CD14-positive monocyte (primary cell): ENCODE results near the gene JARID2. TPM values are rescaled to one million over a fixed set of nuclear protein-coding genes. Genes with fewer than 3 reads are reported as not detected.

Experiments
- DNase-seq, 3 donors: peaks; one replicate each; pipeline ENCODE4 v3.0.0-alpha.2; 2011 to 2022
- H2AFZ ChIP-seq: 2 replicates; pipeline ENCODE4 v1.6.0; 2012; ENCODE audit warnings: mild to moderate bottlenecking, low read depth, low read length, inconsistent platforms; ENCODE audit not compliant: insufficient read depth, poor library complexity, severe bottlenecking
- H3K27ac ChIP-seq, 2 donors: 1 replicate in 1 of 2; 2 replicates in 1 of 2; pipeline ENCODE4 v1.5.1; 2012 to 2013; ENCODE audit warnings: low read length in 2 of 2, control low read depth in 1 of 2, inconsistent platforms in 1 of 2, low read depth in 1 of 2, mild to moderate bottlenecking in 1 of 2
- H3K27me3 ChIP-seq, 2 donors: one replicate each; pipeline versions ENCODE4 v1.6.0 to v1.6.1; 2011 to 2013; ENCODE audit warnings: low read length in 2 of 2; ENCODE audit not compliant: control insufficient read depth in 2 of 2, insufficient read depth in 2 of 2
- H3K36me3 ChIP-seq, 2 donors: replicated peaks in 1 of 2; 1 replicate in 1 of 2; 2 replicates in 1 of 2; pipeline versions ENCODE4 v1.5.1 to v1.6.1; 2012 to 2013; ENCODE audit warnings: low read length in 2 of 2, control low read depth in 1 of 2, inconsistent platforms in 1 of 2, mild to moderate bottlenecking in 1 of 2; ENCODE audit not compliant: insufficient read depth in 2 of 2, control insufficient read depth in 1 of 2
- H3K4me1 ChIP-seq, 2 donors: 1 replicate in 1 of 2; 2 replicates in 1 of 2; pipeline versions ENCODE4 v1.5.1 to v1.6.1; 2012 to 2013; ENCODE audit warnings: low read length in 2 of 2, control low read depth in 1 of 2, inconsistent platforms in 1 of 2, mild to moderate bottlenecking in 1 of 2, moderate library complexity in 1 of 2; ENCODE audit not compliant: insufficient read depth in 2 of 2, control insufficient read depth in 1 of 2
- H3K4me2 ChIP-seq: replicated peaks from 2 replicates; pipeline ENCODE3; 2012; ENCODE audit warnings: low read length, moderate library complexity, mild to moderate bottlenecking; ENCODE audit not compliant: poor library complexity, severe bottlenecking; ENCODE audit errors: extremely low read depth
- H3K4me3 ChIP-seq, 3 experiments: fragments of 200-600 bp in 1 of 3; sonication (generic) in 1 of 3; replicated peaks in 1 of 3; 1 replicate in 2 of 3; 2 replicates in 1 of 3; pipeline ENCODE4 v1.5.1; 2011 to 2013; ENCODE audit warnings: low read length in 3 of 3, mild to moderate bottlenecking in 3 of 3, control low read depth in 2 of 3, low read depth in 2 of 3, inconsistent platforms in 1 of 3, moderate library complexity in 1 of 3
- H3K79me2 ChIP-seq: 2 replicates; pipeline ENCODE4 v1.6.0; 2012; ENCODE audit warnings: mild to moderate bottlenecking, control low read depth, inconsistent platforms, low read length, moderate library complexity; ENCODE audit not compliant: insufficient read depth
- H3K9ac ChIP-seq: 2 replicates; pipeline ENCODE4 v1.6.0; 2017; ENCODE audit warnings: low read length, mild to moderate bottlenecking; ENCODE audit not compliant: insufficient read depth, poor library complexity, severe bottlenecking
- H3K9me3 ChIP-seq, 2 donors: replicated peaks in 1 of 2; 1 replicate in 1 of 2; 2 replicates in 1 of 2; pipeline versions ENCODE4 v1.5.1 to v1.6.1; 2012 to 2013; ENCODE audit warnings: low read length in 2 of 2, control low read depth in 1 of 2; ENCODE audit not compliant: control insufficient read depth in 1 of 2, insufficient read depth in 1 of 2
- H4K20me1 ChIP-seq: 2 replicates; pipeline ENCODE4 v1.6.0; 2012; ENCODE audit warnings: mild to moderate bottlenecking, low read length, control low read depth, moderate library complexity; ENCODE audit not compliant: insufficient read depth
- H3K27ac Mint-ChIP-seq, 7 donors: one replicate each; pipeline ENCODE4 v1.8.0; 2020; ENCODE audit warnings: mild to moderate bottlenecking in 7 of 7, mixed read lengths in 7 of 7, moderate library complexity in 6 of 7, inconsistent platforms in 2 of 7
- H3K27me3 Mint-ChIP-seq, 3 donors: one replicate each; pipeline ENCODE4 v1.8.0; 2021 to 2022; ENCODE audit warnings: low read depth in 3 of 3, mild to moderate bottlenecking in 3 of 3, mixed read lengths in 3 of 3, moderate library complexity in 3 of 3, inconsistent platforms in 1 of 3
- H3K36me3 Mint-ChIP-seq, 2 donors: one replicate each; pipeline ENCODE4 v1.8.0; 2020; ENCODE audit warnings: mixed read lengths in 2 of 2, inconsistent platforms in 1 of 2, mild to moderate bottlenecking in 1 of 2
- H3K4me1 Mint-ChIP-seq: one replicate; pipeline ENCODE4 v1.8.0; 2020; ENCODE audit warnings: mild to moderate bottlenecking, mixed read lengths
- H3K4me3 Mint-ChIP-seq, 2 donors: one replicate each; pipeline ENCODE4 v1.8.0; 2020; ENCODE audit warnings: mild to moderate bottlenecking in 2 of 2, mixed read lengths in 2 of 2, moderate library complexity in 1 of 2
- H3K9me3 Mint-ChIP-seq, 7 donors: one replicate each; pipeline ENCODE4 v1.8.0; 2020 to 2022; ENCODE audit warnings: mixed read lengths in 7 of 7, mild to moderate bottlenecking in 6 of 7, moderate library complexity in 6 of 7, inconsistent platforms in 2 of 7
- WGBS: methylation state at CpG from one replicate; pipeline ENCODE4 v1.1.5; 2013; ENCODE audit warnings: missing lambda C conversion rate; ENCODE audit not compliant: insufficient coverage; 5-methylcytosine and 5-hydroxymethylcytosine counted together
- intact Hi-C, 2 donors: fragments of 100-400 bp; cut with micrococcal nuclease; formaldehyde crosslinking; loops; one replicate each; pipeline versions ENCODE4 v1.15.0 to v1.15.1; 2023
- polyA plus RNA-seq, 3 donors: library from polyadenylated mRNA; depleted of rRNA in 1 of 3; unstranded in 2 of 3; stranded (reverse) in 1 of 3; fragments of 300-500 nt in 2 of 3; fragments of >200 nt in 1 of 3; fragmentation: Illumina TruSeq in 2 of 3; gene quantifications; 1 replicate in 2 of 3; 2 replicates in 1 of 3; pipeline ENCODE4 v1.2.3, GENCODE V29; 2012 to 2021
- TF ChIP-seq, protein P1 (sequence below): fragments of 200-600 bp; IDR thresholded peaks from one replicate; pipeline ENCODE4 v1.8.0; 2022; ENCODE audit warnings: antibody characterized with exemption, mild to moderate bottlenecking

Gene JARID2
- polyA plus RNA-seq, 3 donors, result 6.8 to 17.5 (median 12.5) TPM

DNA sequence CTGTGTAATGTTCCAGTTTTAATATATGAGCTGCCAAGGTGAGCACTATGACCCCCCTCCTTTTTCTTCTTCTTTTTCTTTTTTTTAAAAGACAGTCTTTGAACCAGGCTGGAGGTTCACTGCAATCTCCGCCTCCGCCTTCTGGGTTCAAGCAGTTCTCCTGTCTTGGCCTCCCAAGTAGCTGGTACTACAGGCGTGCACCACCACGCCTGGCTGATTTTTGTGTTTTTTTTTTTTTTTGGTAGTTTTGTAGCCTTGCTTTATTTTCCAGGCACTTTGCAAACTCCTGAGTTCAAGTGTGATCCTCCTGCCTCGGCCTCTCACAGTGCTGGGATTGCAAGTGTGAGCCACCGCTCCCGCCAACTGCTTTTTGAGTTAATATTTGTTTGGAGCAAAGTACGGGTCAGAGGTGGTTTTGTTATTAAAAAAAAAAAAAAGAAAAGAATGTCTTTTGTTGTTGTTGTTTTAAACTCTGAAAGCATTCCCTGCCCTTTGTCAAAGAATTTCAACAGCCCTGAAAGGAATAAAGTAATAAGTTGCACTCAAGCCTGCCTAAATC is 78.6 kb downstream of the JARID2 start:
- peaks cover 100% of the 10 kb centered on the region for H4K20me1 ChIP-seq
- Mint-ChIP-seq H3K27ac (peak overlapping the region in 6 of 7 donors; percentile 82 to 91 (median 86)), H3K27me3 (no peaks in the 10 kb centered on the region), H3K9me3 (peaks cover 0 to 1% (median 0%) of the 10 kb centered on the region in 7 donors), H3K36me3 (peaks cover 40 to 51% of the 10 kb centered on the region in 2 donors), H3K4me1 (peaks cover 91% of the 10 kb centered on the region), H3K4me3 (peak overlapping the region in 1 of 2 donors; percentile 30)
- H3K27ac ChIP-seq, result peak overlapping the region in 1 of 2 donors; percentile 75
- no peak for DNase-seq
- peaks cover 100% of the 10 kb centered on the region for H3K79me2 ChIP-seq
- H3K27me3 ChIP-seq, result no peaks in the 10 kb centered on the region
- H3K4me3 ChIP-seq, result no peak overlapping the region
- peak overlapping the region; percentile 6 for H3K4me2 ChIP-seq
- intact Hi-C loops, result no loop called here
- TF ChIP-seq, protein P1, sequence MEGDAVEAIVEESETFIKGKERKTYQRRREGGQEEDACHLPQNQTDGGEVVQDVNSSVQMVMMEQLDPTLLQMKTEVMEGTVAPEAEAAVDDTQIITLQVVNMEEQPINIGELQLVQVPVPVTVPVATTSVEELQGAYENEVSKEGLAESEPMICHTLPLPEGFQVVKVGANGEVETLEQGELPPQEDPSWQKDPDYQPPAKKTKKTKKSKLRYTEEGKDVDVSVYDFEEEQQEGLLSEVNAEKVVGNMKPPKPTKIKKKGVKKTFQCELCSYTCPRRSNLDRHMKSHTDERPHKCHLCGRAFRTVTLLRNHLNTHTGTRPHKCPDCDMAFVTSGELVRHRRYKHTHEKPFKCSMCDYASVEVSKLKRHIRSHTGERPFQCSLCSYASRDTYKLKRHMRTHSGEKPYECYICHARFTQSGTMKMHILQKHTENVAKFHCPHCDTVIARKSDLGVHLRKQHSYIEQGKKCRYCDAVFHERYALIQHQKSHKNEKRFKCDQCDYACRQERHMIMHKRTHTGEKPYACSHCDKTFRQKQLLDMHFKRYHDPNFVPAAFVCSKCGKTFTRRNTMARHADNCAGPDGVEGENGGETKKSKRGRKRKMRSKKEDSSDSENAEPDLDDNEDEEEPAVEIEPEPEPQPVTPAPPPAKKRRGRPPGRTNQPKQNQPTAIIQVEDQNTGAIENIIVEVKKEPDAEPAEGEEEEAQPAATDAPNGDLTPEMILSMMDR, result no peak
- 90% methylated on average over 4 of the region's 8 CpGs for WGBS
- no peak overlapping the region for H2AFZ ChIP-seq
- peaks cover 0 to 11% of the 10 kb centered on the region in 2 donors for H3K36me3 ChIP-seq
- H3K4me1 ChIP-seq, result peaks cover 41 to 52% of the 10 kb centered on the region in 2 donors
- no peak overlapping the region for H3K9ac ChIP-seq
- no peaks in the 10 kb centered on the region for H3K9me3 ChIP-seq

DNA sequence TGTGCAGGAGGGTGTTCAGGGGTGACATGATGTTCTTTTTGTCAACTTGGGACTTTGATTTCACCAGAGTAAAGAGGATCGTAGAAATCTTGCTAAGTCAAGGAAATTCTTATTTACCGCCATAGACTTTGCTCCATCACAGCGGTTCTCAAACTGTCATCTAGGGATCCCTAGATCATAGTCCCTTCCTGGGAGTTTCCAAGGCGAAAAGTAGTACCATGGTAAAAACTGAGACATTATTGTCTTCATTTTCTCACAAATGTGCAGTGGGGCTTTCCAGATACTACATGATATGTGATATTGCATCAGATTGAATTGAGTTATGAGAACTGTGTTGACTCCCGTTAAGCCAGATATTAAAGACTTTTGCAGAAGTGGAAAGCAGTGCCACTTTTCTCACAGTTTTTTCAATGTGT is 79.7 kb downstream of the JARID2 start:
- H3K4me1 Mint-ChIP-seq, result peaks cover 93% of the 10 kb centered on the region
- H3K27ac Mint-ChIP-seq, result peak overlapping the region; percentile 58 to 91 (median 84)
- peak overlapping the region in 1 of 2 donors; percentile 42 for H3K4me3 Mint-ChIP-seq
- H3K36me3 ChIP-seq, result peaks cover 0 to 11% of the 10 kb centered on the region in 2 donors
- DNase-seq, result peak; percentile 49 to 86 (median 58)
- peak overlapping the region in 1 of 2 donors; percentile 75 for H3K27ac ChIP-seq
- H3K4me3 ChIP-seq, result no peak overlapping the region
- peaks cover 46 to 62% of the 10 kb centered on the region in 2 donors for H3K4me1 ChIP-seq
- H3K9ac ChIP-seq, result no peak overlapping the region
- intact Hi-C loops, result no loop called here
- peaks cover 100% of the 10 kb centered on the region for H4K20me1 ChIP-seq
- WGBS, result 100% methylated on average over 1 of the region's 5 CpGs
- peaks cover 39 to 56% of the 10 kb centered on the region in 2 donors for H3K36me3 Mint-ChIP-seq
- no peaks in the 10 kb centered on the region for H3K9me3 ChIP-seq
- no peak overlapping the region for H2AFZ ChIP-seq
- H3K79me2 ChIP-seq, result peaks cover 100% of the 10 kb centered on the region
- H3K27me3 ChIP-seq, result no peaks in the 10 kb centered on the region
- H3K4me2 ChIP-seq, result peak overlapping the region; percentile 6
- H3K27me3 Mint-ChIP-seq, result no peaks in the 10 kb centered on the region
- TF ChIP-seq, protein P1, result no peak
- H3K9me3 Mint-ChIP-seq, result peaks cover 0 to 1% (median 0%) of the 10 kb centered on the region in 7 donors
